HEK293 (cell line): ENCODE results near the gene CPAMD8.

ENCODE experiments used
- ATF2 ChIP-seq: fragments of 450-650 bp; formaldehyde crosslinking; IDR thresholded peaks from 2 replicates; pipeline ENCODE4 v1.5.1; 2016; ENCODE audit warnings: missing biosample characterization, missing genetic modification characterization, low read depth
- CTCF ChIP-seq: fragments of 450-650 bp; formaldehyde crosslinking; IDR thresholded peaks from 2 replicates; pipeline ENCODE4 v1.5.1; 2016; ENCODE audit warnings: missing biosample characterization, missing genetic modification characterization
- GFI1B ChIP-seq: fragments of 450-650 bp; formaldehyde crosslinking; IDR thresholded peaks from 2 replicates; pipeline ENCODE4 v1.5.1; 2016; ENCODE audit warnings: missing biosample characterization, missing genetic modification characterization
- PRDM6 ChIP-seq: fragments of 450-650 bp; formaldehyde crosslinking; IDR thresholded peaks from 2 replicates; pipeline ENCODE4 v1.5.1; 2017; ENCODE audit warnings: missing biosample characterization, missing genetic modification characterization
- SALL2 ChIP-seq: fragments of 450-650 bp; formaldehyde crosslinking; IDR thresholded peaks from 2 replicates; pipeline ENCODE4 v1.5.0; 2017; ENCODE audit warnings: missing biosample characterization, mild to moderate bottlenecking, missing genetic modification characterization, borderline replicate concordance
- TRIM28 ChIP-seq: IDR thresholded peaks from 2 replicates; pipeline ENCODE4 v1.6.1; 2011; ENCODE audit warnings: low read length, control low read depth, borderline replicate concordance
- ZNF121 ChIP-seq: fragments of 450-650 bp; formaldehyde crosslinking; IDR thresholded peaks from 2 replicates; pipeline ENCODE4 v1.5.1; 2016; ENCODE audit warnings: missing biosample characterization, missing genetic modification characterization
- ZNF175 ChIP-seq: fragments of 450-650 bp; formaldehyde crosslinking; IDR thresholded peaks from 2 replicates; pipeline ENCODE4 v1.5.1; 2016; ENCODE audit warnings: missing biosample characterization, missing genetic modification characterization
- ZNF274 ChIP-seq, 2 experiments: fragments of 200-500 bp in 1 of 2; fragments of 450-650 bp in 1 of 2; sonication (Bioruptor generic) in 1 of 2; formaldehyde crosslinking in 1 of 2; IDR thresholded peaks; 2 replicates each; pipeline versions ENCODE4 v1.5.1 to v1.6.1; 2014 to 2016; ENCODE audit warnings: borderline replicate concordance in 1 of 2, inconsistent platforms in 1 of 2, low read length in 1 of 2, missing biosample characterization in 1 of 2, missing genetic modification characterization in 1 of 2
- ZNF423 ChIP-seq: fragments of 450-650 bp; formaldehyde crosslinking; IDR thresholded peaks from 2 replicates; pipeline ENCODE4 v1.5.1; 2016; ENCODE audit warnings: missing biosample characterization, missing genetic modification characterization
- ZNF521 ChIP-seq: fragments of 450-650 bp; formaldehyde crosslinking; IDR thresholded peaks from 2 replicates; pipeline ENCODE4 v1.5.1; 2017; ENCODE audit warnings: missing biosample characterization, mild to moderate bottlenecking, missing genetic modification characterization
- ZNF776 ChIP-seq: fragments of 450-650 bp; formaldehyde crosslinking; IDR thresholded peaks from 2 replicates; pipeline ENCODE4 v1.5.0; 2017; ENCODE audit warnings: missing biosample characterization, missing genetic modification characterization, borderline replicate concordance

GRCh38 chr19:17027535-17027975, 945 bp upstream of the CPAMD8 start:
- no peak for TF ChIP-seq ZNF521 (tag by site-specific recombination)
- no peak for TF ChIP-seq CTCF
- no peak for TF ChIP-seq ZNF274 (IDR thresholded peaks at IDR 0.05; ENCODE audit: low read length)
- TF ChIP-seq ZNF274 (tag by site-specific recombination; IDR thresholded peaks at IDR 0.05; ENCODE audit: borderline replicate concordance): no peak
- no peak for TF ChIP-seq GFI1B
- TF ChIP-seq ZNF175: no peak
- TF ChIP-seq ZNF776 (tag by site-specific recombination): no peak
- no peak for TF ChIP-seq TRIM28
- no peak for TF ChIP-seq PRDM6
- no peak for TF ChIP-seq SALL2 (tag by site-specific recombination)
- no peak for TF ChIP-seq ZNF121 (tag by site-specific recombination)
- no peak for TF ChIP-seq ATF2
- TF ChIP-seq ZNF423 (tag by site-specific recombination): no peak
